GM23338 (cell line): Measurements from ENCODE around the gene LPP. TPM values are rescaled to one million over a fixed set of nuclear protein-coding genes. Genes with fewer than 3 reads are reported as not detected.

Source experiments
- ATAC-seq: fragments of 200-7000 bp; cut with Tn5 transposase; 3 replicates; pipeline ENCODE4 v1.9.1; 2020
- DNase-seq: peaks from one replicate; pipeline ENCODE4 v3.0.0-alpha.2; 2015; ENCODE audit warnings: low spot score
- H2AFZ ChIP-seq: fragments of 200-600 bp; sonication (generic); 2 replicates; pipeline ENCODE4 v1.8.0; 2016; ENCODE audit warnings: antibody characterized with exemption, mild to moderate bottlenecking, moderate library complexity
- H3F3A ChIP-seq: fragments of 200-600 bp; sonication (generic); replicated peaks from 2 replicates; pipeline ENCODE4 v1.8.0; 2017; ENCODE audit warnings: antibody characterized with exemption, mixed run types, low read depth
- H3K27ac ChIP-seq: fragments of 200-600 bp; sonication (generic); 2 replicates; pipeline ENCODE4 v1.6.1; 2016; ENCODE audit warnings: low read depth
- H3K27me3 ChIP-seq: fragments of 200-600 bp; sonication (generic); 2 replicates; pipeline ENCODE4 v1.8.0; 2016; ENCODE audit warnings: mild to moderate bottlenecking, mixed run types, moderate library complexity; ENCODE audit not compliant: insufficient read depth
- H3K36me3 ChIP-seq: fragments of 200-600 bp; sonication (generic); 2 replicates; pipeline ENCODE4 v1.8.0; 2016; ENCODE audit warnings: mild to moderate bottlenecking; ENCODE audit not compliant: insufficient read depth
- H3K4me1 ChIP-seq: fragments of 200-600 bp; sonication (generic); 2 replicates; pipeline ENCODE4 v1.8.0; 2016; ENCODE audit warnings: mild to moderate bottlenecking, moderate library complexity; ENCODE audit not compliant: insufficient read depth
- H3K4me2 ChIP-seq: fragments of 200-600 bp; sonication (generic); 2 replicates; pipeline ENCODE4 v1.7.1; 2017; ENCODE audit warnings: mixed run types
- H3K4me3 ChIP-seq: fragments of 200-600 bp; sonication (generic); 2 replicates; pipeline ENCODE4 v1.6.1; 2016; ENCODE audit warnings: mixed run types
- H3K79me2 ChIP-seq: fragments of 200-600 bp; sonication (generic); replicated peaks from 2 replicates; pipeline ENCODE4 v1.8.0; 2017; ENCODE audit warnings: mild to moderate bottlenecking; ENCODE audit not compliant: insufficient read depth
- H3K9me2 ChIP-seq: fragments of 200-600 bp; sonication (generic); 2 replicates; pipeline ENCODE4 v1.8.0; 2017; ENCODE audit not compliant: insufficient read depth
- H4K20me1 ChIP-seq: fragments of 200-600 bp; sonication (generic); replicated peaks from 2 replicates; pipeline ENCODE4 v1.8.0; 2017; ENCODE audit warnings: mild to moderate bottlenecking; ENCODE audit not compliant: insufficient read depth
- H3K27ac Mint-ChIP-seq: 2 replicates; pipeline ENCODE4 v1.8.0; 2020; ENCODE audit warnings: inconsistent platforms, mild to moderate bottlenecking, moderate library complexity, mixed read lengths
- H3K27me3 Mint-ChIP-seq: 3 replicates; pipeline ENCODE4 v1.8.0; 2022; ENCODE audit warnings: low read depth, mild to moderate bottlenecking, moderate library complexity, mixed read lengths, inconsistent platforms; ENCODE audit not compliant: insufficient read depth, poor library complexity
- H3K36me3 Mint-ChIP-seq: 3 replicates; pipeline ENCODE4 v1.8.0; 2021; ENCODE audit warnings: low read depth, mild to moderate bottlenecking, inconsistent platforms, moderate library complexity, mixed read lengths
- H3K4me1 Mint-ChIP-seq: 3 replicates; pipeline ENCODE4 v1.8.0; 2020; ENCODE audit warnings: mild to moderate bottlenecking, inconsistent platforms, mixed read lengths
- H3K4me3 Mint-ChIP-seq: 3 replicates; pipeline ENCODE4 v1.8.0; 2021; ENCODE audit warnings: moderate library complexity, mild to moderate bottlenecking, inconsistent platforms, mixed read lengths
- H3K9me3 Mint-ChIP-seq: 3 replicates; pipeline ENCODE4 v1.8.0; 2020; ENCODE audit warnings: moderate library complexity, mild to moderate bottlenecking, inconsistent platforms, mixed read lengths
- EZH2 ChIP-seq: fragments of 200-600 bp; sonication (generic); IDR thresholded peaks from one replicate; pipeline ENCODE4 v1.8.0; 2017; ENCODE audit warnings: antibody characterized with exemption, mild to moderate bottlenecking, low read depth; ENCODE audit not compliant: unreplicated experiment
- EZH2phosphoT487 ChIP-seq: fragments of 200-600 bp; sonication (generic); IDR thresholded peaks from one replicate; pipeline ENCODE4 v1.8.1; 2018; ENCODE audit warnings: antibody characterized with exemption; ENCODE audit not compliant: unreplicated experiment
- JUNB ChIP-seq: IDR thresholded peaks from one replicate; pipeline ENCODE4 v1.6.1; 2016; ENCODE audit warnings: antibody characterized with exemption; ENCODE audit not compliant: unreplicated experiment
- NANOG ChIP-seq: IDR thresholded peaks from 2 replicates; pipeline ENCODE4 v1.6.1; 2016; ENCODE audit warnings: antibody characterized with exemption, borderline replicate concordance
- ZNF114 ChIP-seq: fragments of 250-450 bp; sonication (Bioruptor Pico); IDR thresholded peaks from 2 replicates; pipeline ENCODE4 v1.5.0; 2020; ENCODE audit warnings: mild to moderate bottlenecking, moderate library complexity
- polyA plus RNA-seq: library from polyadenylated mRNA; unstranded; fragments of >200 nt; fragmentation: Nextera tagmentation; extraction: Ambion mirVana; gene quantifications from 2 replicates; pipeline ENCODE4 v1.2.1, GENCODE V29; 2016
- total RNA-seq: library from RNA; depleted of rRNA; stranded (reverse); fragments of >200 nt; shearing (Covaris generic); gene quantifications from 2 replicates; pipeline ENCODE4 v1.2.3, GENCODE V29; 2014
- TF ChIP-seq, protein P1 (sequence below): fragments of 250-450 bp; sonication (Bioruptor Pico); IDR thresholded peaks from 2 replicates; pipeline ENCODE4 v1.5.0; 2020; ENCODE audit warnings: mild to moderate bottlenecking, moderate library complexity
- TF ChIP-seq, protein P2 (sequence below), 2 experiments: fragments of 200-600 bp in 1 of 2; sonication (generic) in 1 of 2; conservative IDR thresholded peaks; 2 replicates each; pipeline versions ENCODE4 v1.5.1 to v1.6.1; 2016 to 2017; ENCODE audit warnings: antibody characterized with exemption in 2 of 2, low read depth in 2 of 2, mild to moderate bottlenecking in 2 of 2, moderate library complexity in 1 of 2
- TF ChIP-seq, protein P3 (sequence below): IDR thresholded peaks from one replicate; pipeline ENCODE4 v1.6.1; 2018; ENCODE audit warnings: antibody characterized with exemption; ENCODE audit not compliant: unreplicated experiment
- TF ChIP-seq, protein P4 (sequence below): IDR thresholded peaks from 2 replicates; pipeline ENCODE4 v1.6.1; 2016; ENCODE audit warnings: antibody characterized with exemption

Gene LPP
- total and polyA plus RNA-seq, 2 experiments from 2014 or later, result 23.0 to 35.2 TPM

DNA sequence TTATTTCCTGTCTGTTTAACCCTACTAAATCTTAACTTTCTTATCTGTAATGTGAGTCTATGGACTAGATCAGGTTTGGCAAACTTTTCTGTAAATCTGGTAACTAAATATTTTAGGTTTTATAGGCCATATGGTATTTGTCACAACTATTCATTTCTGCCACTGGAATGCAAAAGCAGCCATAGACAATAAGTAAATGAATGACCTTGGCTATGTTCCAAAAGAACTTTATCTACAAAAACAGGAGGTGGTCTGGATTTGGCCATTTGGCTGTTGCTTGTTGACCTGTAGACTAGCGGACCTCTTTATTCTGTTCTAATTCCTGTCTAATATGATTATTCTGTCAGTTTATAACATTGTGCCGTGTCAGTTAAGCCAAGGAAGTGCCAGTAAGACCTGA lies 314.2 kb downstream of the LPP start:
- Mint-ChIP-seq H3K4me1 (no peaks in the 10 kb centered on the region), H3K4me3 (no peak overlapping the region), H3K27me3 (no peaks in the 10 kb centered on the region), H3K9me3 (no peaks in the 10 kb centered on the region), H3K36me3 (no peaks in the 10 kb centered on the region), H3K27ac (no peak overlapping the region)
- Histone ChIP-seq H3K79me2 (no peaks in the 10 kb centered on the region), H3K27me3 (no peaks in the 10 kb centered on the region), H4K20me1 (no peaks in the 10 kb centered on the region), H3K4me3 (no peak overlapping the region), H3K9me2 (no peaks in the 10 kb centered on the region), H3K4me1 (no peaks in the 10 kb centered on the region), H3F3A (no peaks in the 10 kb centered on the region), H3K27ac (no peak overlapping the region), H3K4me2 (no peak overlapping the region), H2AFZ (no peak overlapping the region), H3K36me3 (no peaks in the 10 kb centered on the region)
- TF ChIP-seq NANOG (no peak), EZH2phosphoT487 (no peak), ZNF114 (CRISPR knock-in tag) (no peak), JUNB (no peak), EZH2 (no peak)
- TF ChIP-seq, protein P1, sequence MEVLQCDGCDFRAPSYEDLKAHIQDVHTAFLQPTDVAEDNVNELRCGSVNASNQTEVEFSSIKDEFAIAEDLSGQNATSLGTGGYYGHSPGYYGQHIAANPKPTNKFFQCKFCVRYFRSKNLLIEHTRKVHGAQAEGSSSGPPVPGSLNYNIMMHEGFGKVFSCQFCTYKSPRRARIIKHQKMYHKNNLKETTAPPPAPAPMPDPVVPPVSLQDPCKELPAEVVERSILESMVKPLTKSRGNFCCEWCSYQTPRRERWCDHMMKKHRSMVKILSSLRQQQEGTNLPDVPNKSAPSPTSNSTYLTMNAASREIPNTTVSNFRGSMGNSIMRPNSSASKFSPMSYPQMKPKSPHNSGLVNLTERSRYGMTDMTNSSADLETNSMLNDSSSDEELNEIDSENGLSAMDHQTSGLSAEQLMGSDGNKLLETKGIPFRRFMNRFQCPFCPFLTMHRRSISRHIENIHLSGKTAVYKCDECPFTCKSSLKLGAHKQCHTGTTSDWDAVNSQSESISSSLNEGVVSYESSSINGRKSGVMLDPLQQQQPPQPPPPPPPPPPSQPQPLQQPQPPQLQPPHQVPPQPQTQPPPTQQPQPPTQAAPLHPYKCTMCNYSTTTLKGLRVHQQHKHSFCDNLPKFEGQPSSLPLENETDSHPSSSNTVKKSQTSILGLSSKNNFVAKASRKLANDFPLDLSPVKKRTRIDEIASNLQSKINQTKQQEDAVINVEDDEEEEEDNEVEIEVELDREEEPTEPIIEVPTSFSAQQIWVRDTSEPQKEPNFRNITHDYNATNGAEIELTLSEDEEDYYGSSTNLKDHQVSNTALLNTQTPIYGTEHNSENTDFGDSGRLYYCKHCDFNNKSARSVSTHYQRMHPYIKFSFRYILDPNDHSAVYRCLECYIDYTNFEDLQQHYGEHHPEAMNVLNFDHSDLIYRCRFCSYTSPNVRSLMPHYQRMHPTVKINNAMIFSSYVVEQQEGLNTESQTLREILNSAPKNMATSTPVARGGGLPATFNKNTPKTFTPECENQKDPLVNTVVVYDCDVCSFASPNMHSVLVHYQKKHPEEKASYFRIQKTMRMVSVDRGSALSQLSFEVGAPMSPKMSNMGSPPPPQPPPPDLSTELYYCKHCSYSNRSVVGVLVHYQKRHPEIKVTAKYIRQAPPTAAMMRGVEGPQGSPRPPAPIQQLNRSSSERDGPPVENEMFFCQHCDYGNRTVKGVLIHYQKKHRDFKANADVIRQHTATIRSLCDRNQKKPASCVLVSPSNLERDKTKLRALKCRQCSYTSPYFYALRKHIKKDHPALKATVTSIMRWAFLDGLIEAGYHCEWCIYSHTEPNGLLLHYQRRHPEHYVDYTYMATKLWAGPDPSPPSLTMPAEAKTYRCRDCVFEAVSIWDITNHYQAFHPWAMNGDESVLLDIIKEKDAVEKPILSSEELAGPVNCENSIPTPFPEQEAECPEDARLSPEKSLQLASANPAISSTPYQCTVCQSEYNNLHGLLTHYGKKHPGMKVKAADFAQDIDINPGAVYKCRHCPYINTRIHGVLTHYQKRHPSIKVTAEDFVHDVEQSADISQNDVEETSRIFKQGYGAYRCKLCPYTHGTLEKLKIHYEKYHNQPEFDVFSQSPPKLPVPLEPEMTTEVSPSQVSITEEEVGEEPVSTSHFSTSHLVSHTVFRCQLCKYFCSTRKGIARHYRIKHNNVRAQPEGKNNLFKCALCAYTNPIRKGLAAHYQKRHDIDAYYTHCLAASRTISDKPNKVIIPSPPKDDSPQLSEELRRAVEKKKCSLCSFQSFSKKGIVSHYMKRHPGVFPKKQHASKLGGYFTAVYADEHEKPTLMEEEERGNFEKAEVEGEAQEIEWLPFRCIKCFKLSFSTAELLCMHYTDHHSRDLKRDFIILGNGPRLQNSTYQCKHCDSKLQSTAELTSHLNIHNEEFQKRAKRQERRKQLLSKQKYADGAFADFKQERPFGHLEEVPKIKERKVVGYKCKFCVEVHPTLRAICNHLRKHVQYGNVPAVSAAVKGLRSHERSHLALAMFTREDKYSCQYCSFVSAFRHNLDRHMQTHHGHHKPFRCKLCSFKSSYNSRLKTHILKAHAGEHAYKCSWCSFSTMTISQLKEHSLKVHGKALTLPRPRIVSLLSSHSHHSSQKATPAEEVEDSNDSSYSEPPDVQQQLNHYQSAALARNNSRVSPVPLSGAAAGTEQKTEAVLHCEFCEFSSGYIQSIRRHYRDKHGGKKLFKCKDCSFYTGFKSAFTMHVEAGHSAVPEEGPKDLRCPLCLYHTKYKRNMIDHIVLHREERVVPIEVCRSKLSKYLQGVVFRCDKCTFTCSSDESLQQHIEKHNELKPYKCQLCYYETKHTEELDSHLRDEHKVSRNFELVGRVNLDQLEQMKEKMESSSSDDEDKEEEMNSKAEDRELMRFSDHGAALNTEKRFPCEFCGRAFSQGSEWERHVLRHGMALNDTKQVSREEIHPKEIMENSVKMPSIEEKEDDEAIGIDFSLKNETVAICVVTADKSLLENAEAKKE (CRISPR knock-in tag), result no peak
- TF ChIP-seq, protein P2, sequence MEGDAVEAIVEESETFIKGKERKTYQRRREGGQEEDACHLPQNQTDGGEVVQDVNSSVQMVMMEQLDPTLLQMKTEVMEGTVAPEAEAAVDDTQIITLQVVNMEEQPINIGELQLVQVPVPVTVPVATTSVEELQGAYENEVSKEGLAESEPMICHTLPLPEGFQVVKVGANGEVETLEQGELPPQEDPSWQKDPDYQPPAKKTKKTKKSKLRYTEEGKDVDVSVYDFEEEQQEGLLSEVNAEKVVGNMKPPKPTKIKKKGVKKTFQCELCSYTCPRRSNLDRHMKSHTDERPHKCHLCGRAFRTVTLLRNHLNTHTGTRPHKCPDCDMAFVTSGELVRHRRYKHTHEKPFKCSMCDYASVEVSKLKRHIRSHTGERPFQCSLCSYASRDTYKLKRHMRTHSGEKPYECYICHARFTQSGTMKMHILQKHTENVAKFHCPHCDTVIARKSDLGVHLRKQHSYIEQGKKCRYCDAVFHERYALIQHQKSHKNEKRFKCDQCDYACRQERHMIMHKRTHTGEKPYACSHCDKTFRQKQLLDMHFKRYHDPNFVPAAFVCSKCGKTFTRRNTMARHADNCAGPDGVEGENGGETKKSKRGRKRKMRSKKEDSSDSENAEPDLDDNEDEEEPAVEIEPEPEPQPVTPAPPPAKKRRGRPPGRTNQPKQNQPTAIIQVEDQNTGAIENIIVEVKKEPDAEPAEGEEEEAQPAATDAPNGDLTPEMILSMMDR (conservative IDR thresholded peaks at IDR 0.05; ENCODE audit: low read depth in 2 of 2), result no peak
- TF ChIP-seq, protein P3, sequence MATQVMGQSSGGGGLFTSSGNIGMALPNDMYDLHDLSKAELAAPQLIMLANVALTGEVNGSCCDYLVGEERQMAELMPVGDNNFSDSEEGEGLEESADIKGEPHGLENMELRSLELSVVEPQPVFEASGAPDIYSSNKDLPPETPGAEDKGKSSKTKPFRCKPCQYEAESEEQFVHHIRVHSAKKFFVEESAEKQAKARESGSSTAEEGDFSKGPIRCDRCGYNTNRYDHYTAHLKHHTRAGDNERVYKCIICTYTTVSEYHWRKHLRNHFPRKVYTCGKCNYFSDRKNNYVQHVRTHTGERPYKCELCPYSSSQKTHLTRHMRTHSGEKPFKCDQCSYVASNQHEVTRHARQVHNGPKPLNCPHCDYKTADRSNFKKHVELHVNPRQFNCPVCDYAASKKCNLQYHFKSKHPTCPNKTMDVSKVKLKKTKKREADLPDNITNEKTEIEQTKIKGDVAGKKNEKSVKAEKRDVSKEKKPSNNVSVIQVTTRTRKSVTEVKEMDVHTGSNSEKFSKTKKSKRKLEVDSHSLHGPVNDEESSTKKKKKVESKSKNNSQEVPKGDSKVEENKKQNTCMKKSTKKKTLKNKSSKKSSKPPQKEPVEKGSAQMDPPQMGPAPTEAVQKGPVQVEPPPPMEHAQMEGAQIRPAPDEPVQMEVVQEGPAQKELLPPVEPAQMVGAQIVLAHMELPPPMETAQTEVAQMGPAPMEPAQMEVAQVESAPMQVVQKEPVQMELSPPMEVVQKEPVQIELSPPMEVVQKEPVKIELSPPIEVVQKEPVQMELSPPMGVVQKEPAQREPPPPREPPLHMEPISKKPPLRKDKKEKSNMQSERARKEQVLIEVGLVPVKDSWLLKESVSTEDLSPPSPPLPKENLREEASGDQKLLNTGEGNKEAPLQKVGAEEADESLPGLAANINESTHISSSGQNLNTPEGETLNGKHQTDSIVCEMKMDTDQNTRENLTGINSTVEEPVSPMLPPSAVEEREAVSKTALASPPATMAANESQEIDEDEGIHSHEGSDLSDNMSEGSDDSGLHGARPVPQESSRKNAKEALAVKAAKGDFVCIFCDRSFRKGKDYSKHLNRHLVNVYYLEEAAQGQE, result no peak
- TF ChIP-seq, protein P4, sequence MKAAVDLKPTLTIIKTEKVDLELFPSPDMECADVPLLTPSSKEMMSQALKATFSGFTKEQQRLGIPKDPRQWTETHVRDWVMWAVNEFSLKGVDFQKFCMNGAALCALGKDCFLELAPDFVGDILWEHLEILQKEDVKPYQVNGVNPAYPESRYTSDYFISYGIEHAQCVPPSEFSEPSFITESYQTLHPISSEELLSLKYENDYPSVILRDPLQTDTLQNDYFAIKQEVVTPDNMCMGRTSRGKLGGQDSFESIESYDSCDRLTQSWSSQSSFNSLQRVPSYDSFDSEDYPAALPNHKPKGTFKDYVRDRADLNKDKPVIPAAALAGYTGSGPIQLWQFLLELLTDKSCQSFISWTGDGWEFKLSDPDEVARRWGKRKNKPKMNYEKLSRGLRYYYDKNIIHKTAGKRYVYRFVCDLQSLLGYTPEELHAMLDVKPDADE, result no peak
- DNase-seq, result no peak
- no peak for ATAC-seq
